HCT116 (cell line): ENCODE data around the gene OTULIN.

Experiments used
- CTCF ChIP-seq, 3 experiments: fragments of 200-600 bp in 1 of 3; sonication (generic) in 1 of 3; IDR thresholded peaks in 2 of 3; conservative IDR thresholded peaks in 1 of 3; 2 replicates each; pipeline ENCODE4 v1.5.1; 2012 to 2017; ENCODE audit warnings: low read depth in 2 of 3, low read length in 2 of 3, antibody characterized with exemption in 1 of 3, borderline replicate concordance in 1 of 3, control low read depth in 1 of 3, mild to moderate bottlenecking in 1 of 3, mixed read lengths in 1 of 3, mixed run types in 1 of 3, moderate library complexity in 1 of 3; ENCODE audit not compliant: insufficient read depth in 1 of 3
- EZH2phosphoT487 ChIP-seq: fragments of 200-600 bp; IDR thresholded peaks from 2 replicates; pipeline ENCODE4 v1.6.1; 2018; ENCODE audit warnings: antibody characterized with exemption, borderline replicate concordance
- POLR2A ChIP-seq: IDR thresholded peaks from 2 replicates; pipeline ENCODE4 v1.7.0; 2011; ENCODE audit warnings: borderline replicate concordance; ENCODE audit not compliant: insufficient read depth, insufficient read length; ENCODE audit errors: extremely low read depth
- ZNF274 ChIP-seq: fragments of 200-500 bp; sonication (Bioruptor generic); IDR thresholded peaks from 2 replicates; pipeline ENCODE4 v1.6.1; 2014; ENCODE audit warnings: mild to moderate bottlenecking, low read depth, low read length, inconsistent platforms
- TF ChIP-seq, protein P1 (sequence below): IDR thresholded peaks from 2 replicates; pipeline ENCODE4 v1.6.1; 2011; ENCODE audit warnings: mild to moderate bottlenecking, low read length, moderate library complexity; ENCODE audit not compliant: insufficient replicate concordance; ENCODE audit errors: extremely low read depth

DNA sequence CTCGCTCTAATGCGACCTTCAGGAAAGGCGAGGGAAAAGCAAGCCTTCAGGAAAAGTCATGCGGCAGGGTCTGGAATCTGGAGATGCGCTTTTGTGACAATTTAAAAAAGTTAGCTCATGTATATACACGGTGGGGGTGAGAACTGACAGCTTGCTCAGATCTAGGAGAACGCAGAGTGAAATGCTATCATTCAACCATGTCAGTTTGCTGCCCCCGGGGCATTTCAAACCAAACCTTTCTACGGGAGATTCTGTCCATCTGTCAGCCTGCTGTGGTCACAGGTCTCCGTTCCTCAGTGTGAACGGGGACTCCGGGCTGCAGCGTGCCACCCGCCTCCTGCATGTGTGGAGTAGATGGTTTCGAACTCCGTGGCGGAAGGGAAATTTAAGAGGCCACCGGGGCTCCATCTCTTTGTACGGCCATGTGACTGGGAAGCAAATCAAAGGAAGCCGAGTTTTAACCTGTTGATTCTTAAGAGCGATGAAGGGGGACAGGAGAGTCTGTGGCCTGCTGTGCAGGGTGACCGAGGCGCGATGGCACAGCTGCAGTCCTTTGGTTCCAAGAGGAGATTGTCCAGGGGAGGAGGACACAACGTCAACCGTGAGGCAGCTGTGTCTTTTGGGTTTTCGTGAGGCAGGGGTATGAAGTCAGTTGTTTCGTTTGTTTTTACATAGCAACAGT is 45.9 kb downstream of the OTULIN start:
- TF ChIP-seq POLR2A (no peak), CTCF (IDR thresholded peaks at IDR 0.05 in 2 of 3, conservative IDR thresholded peaks at IDR 0.05 in 1 of 3; ENCODE audit: borderline replicate concordance in 1 of 3, insufficient read depth in 1 of 3, low read depth in 2 of 3, low read length in 2 of 3) (no peak), ZNF274 (no peak), EZH2phosphoT487 (no peak)
- TF ChIP-seq, protein P1, sequence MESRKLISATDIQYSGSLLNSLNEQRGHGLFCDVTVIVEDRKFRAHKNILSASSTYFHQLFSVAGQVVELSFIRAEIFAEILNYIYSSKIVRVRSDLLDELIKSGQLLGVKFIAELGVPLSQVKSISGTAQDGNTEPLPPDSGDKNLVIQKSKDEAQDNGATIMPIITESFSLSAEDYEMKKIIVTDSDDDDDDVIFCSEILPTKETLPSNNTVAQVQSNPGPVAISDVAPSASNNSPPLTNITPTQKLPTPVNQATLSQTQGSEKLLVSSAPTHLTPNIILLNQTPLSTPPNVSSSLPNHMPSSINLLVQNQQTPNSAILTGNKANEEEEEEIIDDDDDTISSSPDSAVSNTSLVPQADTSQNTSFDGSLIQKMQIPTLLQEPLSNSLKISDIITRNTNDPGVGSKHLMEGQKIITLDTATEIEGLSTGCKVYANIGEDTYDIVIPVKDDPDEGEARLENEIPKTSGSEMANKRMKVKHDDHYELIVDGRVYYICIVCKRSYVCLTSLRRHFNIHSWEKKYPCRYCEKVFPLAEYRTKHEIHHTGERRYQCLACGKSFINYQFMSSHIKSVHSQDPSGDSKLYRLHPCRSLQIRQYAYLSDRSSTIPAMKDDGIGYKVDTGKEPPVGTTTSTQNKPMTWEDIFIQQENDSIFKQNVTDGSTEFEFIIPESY, result no peak
